Nephron progenitor cell (in vitro differentiated cells): ENCODE data around the gene SSR1.

ENCODE experiments used
- DNase-seq: peaks from one replicate; pipeline ENCODE4 v3.0.0; 2021
- H3K27ac Mint-ChIP-seq: 2 replicates; pipeline ENCODE4 v1.8.0; 2021; ENCODE audit warnings: mild to moderate bottlenecking, moderate library complexity, mixed read lengths
- H3K27me3 Mint-ChIP-seq: 2 replicates; pipeline ENCODE4 v1.8.0; 2021; ENCODE audit warnings: mild to moderate bottlenecking, low read depth, mixed read lengths; ENCODE audit not compliant: poor library complexity
- H3K36me3 Mint-ChIP-seq: 2 replicates; pipeline ENCODE4 v1.8.0; 2021; ENCODE audit warnings: low read depth, mixed read lengths
- H3K4me1 Mint-ChIP-seq: 2 replicates; pipeline ENCODE4 v1.8.0; 2021; ENCODE audit warnings: mixed read lengths
- H3K4me3 Mint-ChIP-seq: 2 replicates; pipeline ENCODE4 v1.8.0; 2021; ENCODE audit warnings: mild to moderate bottlenecking, moderate library complexity, mixed read lengths
- H3K9me3 Mint-ChIP-seq: 2 replicates; pipeline ENCODE4 v1.8.0; 2021; ENCODE audit warnings: mild to moderate bottlenecking, moderate library complexity, mixed read lengths
- CTCF ChIP-seq: fragments of 200-600 bp; sonication (generic); IDR thresholded peaks from 2 replicates; pipeline ENCODE4 v1.5.0; 2021; ENCODE audit warnings: antibody characterized with exemption

SSR1 gene

GRCh38 chr6:7262746-7263518, 50.1 kb downstream of the SSR1 start:
- peaks cover 3% of the 10 kb centered on the region for H3K27me3 Mint-ChIP-seq
- no peaks in the 10 kb centered on the region for H3K36me3 Mint-ChIP-seq
- peaks cover 15% of the 10 kb centered on the region for H3K9me3 Mint-ChIP-seq
- no peak for TF ChIP-seq CTCF
- peak overlapping the region; percentile 87 for H3K4me3 Mint-ChIP-seq
- H3K4me1 Mint-ChIP-seq = peaks cover 46% of the 10 kb centered on the region
- DNase-seq = no peak
- H3K27ac Mint-ChIP-seq = no peak overlapping the region

- no peak for TF ChIP-seq CTCF
- Mint-ChIP-seq H3K27me3 (peaks cover 3% of the 10 kb centered on the region), H3K4me3 (peak overlapping the region; percentile 87), H3K9me3 (peaks cover 20% of the 10 kb centered on the region), H3K36me3 (no peaks in the 10 kb centered on the region), H3K27ac (no peak overlapping the region), H3K4me1 (peaks cover 47% of the 10 kb centered on the region)
- peak; percentile 32 for DNase-seq
Measured at GRCh38 chr6:7261852-7262461, 51.0 kb downstream of the SSR1 start.

- TF ChIP-seq CTCF = no peak
- Mint-ChIP-seq H3K27me3 (peaks cover 3% of the 10 kb centered on the region), H3K36me3 (peaks cover 5% of the 10 kb centered on the region), H3K4me1 (peaks cover 47% of the 10 kb centered on the region), H3K4me3 (peak overlapping the region; percentile 87), H3K9me3 (peaks cover 21% of the 10 kb centered on the region), H3K27ac (peak overlapping the region; percentile 94)
- peak; percentile 89 for DNase-seq
Measured at GRCh38 chr6:7261032-7261841, 51.8 kb downstream of the SSR1 start.

GRCh38 chr6:7260291-7261031, 52.5 kb downstream of the SSR1 start:
- peaks cover 24% of the 10 kb centered on the region for H3K9me3 Mint-ChIP-seq
- peaks cover 5% of the 10 kb centered on the region for H3K36me3 Mint-ChIP-seq
- TF ChIP-seq CTCF = no peak
- DNase-seq = no peak
- peaks cover 3% of the 10 kb centered on the region for H3K27me3 Mint-ChIP-seq
- H3K27ac Mint-ChIP-seq = peak overlapping the region; percentile 94
- peak overlapping the region; percentile 87 for H3K4me3 Mint-ChIP-seq
- H3K4me1 Mint-ChIP-seq = peaks cover 48% of the 10 kb centered on the region

- DNase-seq = no peak
- Mint-ChIP-seq H3K27ac (peak overlapping the region; percentile 88), H3K27me3 (peaks cover 3% of the 10 kb centered on the region), H3K9me3 (peaks cover 28% of the 10 kb centered on the region), H3K4me3 (peak overlapping the region; percentile 28), H3K4me1 (peaks cover 52% of the 10 kb centered on the region), H3K36me3 (peaks cover 5% of the 10 kb centered on the region)
- TF ChIP-seq CTCF = no peak
Measured at GRCh38 chr6:7258231-7258763, 54.7 kb downstream of the SSR1 start.
